AG04449 (cell line): ENCODE measurements around the gene BLNK.

ENCODE experiments used
- CTCF ChIA-PET: fragments of 350-600 bp; formaldehyde crosslinking; extraction: SDS; loops from one replicate; lab custom pipeline; 2021; ENCODE audit warnings: antibody characterized with exemption; lab: Yijun Ruan, JAX
- POLR2A ChIA-PET: fragments of 400-600, 350-600 bp; formaldehyde crosslinking; extraction: SDS; loops from one replicate; lab custom pipeline; 2020; ENCODE audit warnings: antibody characterized with exemption, inconsistent platforms; lab: Yijun Ruan, JAX
- DNase-seq: peaks from one replicate; pipeline ENCODE4 v3.0.0-alpha.2; 2010; ENCODE audit warnings: low read depth, low spot score
- H3K4me3 ChIP-seq: 2 replicates; pipeline ENCODE4 v1.5.1; 2011; ENCODE audit warnings: low read depth, mild to moderate bottlenecking, control low read depth, low read length
- TF ChIP-seq, protein P1 (sequence below): IDR thresholded peaks from one replicate; pipeline ENCODE4 v1.5.1; 2011; ENCODE audit warnings: mild to moderate bottlenecking, moderate library complexity, low read length, control low read depth, inconsistent platforms; ENCODE audit not compliant: insufficient read depth; ENCODE audit errors: missing control alignments

BLNK gene

DNA sequence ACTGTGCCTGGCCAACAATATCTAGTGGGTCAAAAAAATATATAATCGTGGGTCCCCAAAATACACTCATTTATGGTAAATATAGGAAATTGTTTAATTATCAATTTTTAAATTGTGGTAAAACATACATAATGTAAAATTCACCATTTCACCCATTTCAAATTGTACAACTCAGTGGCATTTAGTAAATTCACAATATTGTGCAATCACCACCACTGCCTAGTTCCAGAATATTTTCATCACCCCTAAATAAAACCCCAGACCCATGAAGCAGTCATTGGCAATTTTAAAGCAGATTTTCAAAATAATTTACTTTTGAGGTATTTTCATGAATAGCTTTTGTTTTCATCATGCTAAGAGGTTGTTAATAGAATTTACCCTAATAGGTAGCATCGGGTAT is 10.2 kb downstream of the BLNK start:
- TF ChIP-seq, protein P1, sequence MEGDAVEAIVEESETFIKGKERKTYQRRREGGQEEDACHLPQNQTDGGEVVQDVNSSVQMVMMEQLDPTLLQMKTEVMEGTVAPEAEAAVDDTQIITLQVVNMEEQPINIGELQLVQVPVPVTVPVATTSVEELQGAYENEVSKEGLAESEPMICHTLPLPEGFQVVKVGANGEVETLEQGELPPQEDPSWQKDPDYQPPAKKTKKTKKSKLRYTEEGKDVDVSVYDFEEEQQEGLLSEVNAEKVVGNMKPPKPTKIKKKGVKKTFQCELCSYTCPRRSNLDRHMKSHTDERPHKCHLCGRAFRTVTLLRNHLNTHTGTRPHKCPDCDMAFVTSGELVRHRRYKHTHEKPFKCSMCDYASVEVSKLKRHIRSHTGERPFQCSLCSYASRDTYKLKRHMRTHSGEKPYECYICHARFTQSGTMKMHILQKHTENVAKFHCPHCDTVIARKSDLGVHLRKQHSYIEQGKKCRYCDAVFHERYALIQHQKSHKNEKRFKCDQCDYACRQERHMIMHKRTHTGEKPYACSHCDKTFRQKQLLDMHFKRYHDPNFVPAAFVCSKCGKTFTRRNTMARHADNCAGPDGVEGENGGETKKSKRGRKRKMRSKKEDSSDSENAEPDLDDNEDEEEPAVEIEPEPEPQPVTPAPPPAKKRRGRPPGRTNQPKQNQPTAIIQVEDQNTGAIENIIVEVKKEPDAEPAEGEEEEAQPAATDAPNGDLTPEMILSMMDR = no peak
- no peak for DNase-seq
- H3K4me3 ChIP-seq = no peak overlapping the region
- ChIA-PET CTCF (interaction anchor here (1.5 kb wide), 1 partner anchor 73 kb away, joined by 3 read pairs; no protein-coding TSS in a partner anchor), POLR2A (no interaction called here)

- DNase-seq = no peak
- ChIA-PET CTCF (no interaction called here), POLR2A (no interaction called here)
- TF ChIP-seq, protein P1 = no peak
- no peak overlapping the region for H3K4me3 ChIP-seq
Observed at GRCh38 chr10:96260014-96260413, 11.4 kb downstream of the BLNK start.

- TF ChIP-seq, protein P1 = no peak
- CTCF ChIA-PET = no interaction called here
- H3K4me3 ChIP-seq = no peak overlapping the region
- no peak for DNase-seq
- POLR2A ChIA-PET = no interaction called here
Observed at GRCh38 chr10:96259150-96259549, 12.2 kb downstream of the BLNK start.

DNA sequence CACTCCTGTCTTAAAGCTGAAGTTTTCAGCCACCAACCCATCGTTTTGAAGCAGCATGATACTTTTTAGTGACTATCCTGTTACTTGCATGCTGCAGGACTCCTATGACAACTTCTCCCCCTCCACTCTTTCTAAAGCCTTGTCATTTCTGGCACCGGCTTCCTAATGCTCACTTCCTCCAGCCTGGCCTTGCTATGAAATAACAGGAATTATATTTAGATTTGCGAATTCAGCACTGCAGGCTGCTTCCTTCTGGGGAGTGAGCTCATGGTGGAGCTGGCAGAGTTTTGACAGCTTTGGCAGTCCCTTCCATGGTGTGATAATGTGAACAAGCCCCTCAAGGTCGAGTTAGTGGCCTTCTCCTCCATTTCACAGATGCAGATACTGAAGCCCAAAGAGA is 13.4 kb downstream of the BLNK start:
- TF ChIP-seq, protein P1 = no peak
- POLR2A ChIA-PET = no interaction called here
- CTCF ChIA-PET = no interaction called here
- no peak for DNase-seq
- H3K4me3 ChIP-seq = no peak overlapping the region

- no peak overlapping the region for H3K4me3 ChIP-seq
- ChIA-PET POLR2A (no interaction called here), CTCF (no interaction called here)
- TF ChIP-seq, protein P1 = no peak
- DNase-seq = no peak
Observed at GRCh38 chr10:96255549-96256333, 15.6 kb downstream of the BLNK start.

- TF ChIP-seq, protein P1 = no peak
- H3K4me3 ChIP-seq = no peak overlapping the region
- CTCF ChIA-PET = no interaction called here
- no peak for DNase-seq
- POLR2A ChIA-PET = no interaction called here
Observed at GRCh38 chr10:96254976-96255375, 16.4 kb downstream of the BLNK start.
